ENCODE results near the gene EHD2.
"Not testable (repeated sequence)": the region's sequence is repeated elsewhere in the genome, so short reads cannot be mapped to it uniquely, and the experiment has no call there.

EHD2 gene

GRCh38 chr19:47691782-47692181, 21.4 kb upstream of the EHD2 start:
- DNase-seq: no peak

GRCh38 chr19:47693489-47693888, 19.7 kb upstream of the EHD2 start:
- DNase-seq: no peak

- DNase-seq: no peak
These were observed 19.3 kb upstream of the EHD2 start for GRCh38 chr19:47693903-47694302.

- no peak for DNase-seq
These were observed 18.6 kb upstream of the EHD2 start for GRCh38 chr19:47694466-47695273.

- DNase-seq: no peak
These were observed 17.5 kb upstream of the EHD2 start for GRCh38 chr19:47695533-47696262.

GRCh38 chr19:47696635-47697034, 16.6 kb upstream of the EHD2 start:
- DNase-seq: no peak

- peak; percentile 65 for DNase-seq
These were observed 15.2 kb upstream of the EHD2 start for GRCh38 chr19:47697863-47698609.

- no peak for DNase-seq
These were observed 14.4 kb upstream of the EHD2 start for GRCh38 chr19:47698631-47699359.

GRCh38 chr19:47699360-47699917, 13.8 kb upstream of the EHD2 start:
- DNase-seq: peak; percentile 50

GRCh38 chr19:47700934-47701716, 12.1 kb upstream of the EHD2 start:
- no peak for DNase-seq

- no peak for DNase-seq
These were observed 11.3 kb upstream of the EHD2 start for GRCh38 chr19:47701717-47702552.

GRCh38 chr19:47702671-47703070, 10.6 kb upstream of the EHD2 start:
- DNase-seq: no peak

GRCh38 chr19:47703301-47703700, 9.9 kb upstream of the EHD2 start:
- no peak for DNase-seq

GRCh38 chr19:47704024-47704423, 9.2 kb upstream of the EHD2 start:
- no peak for DNase-seq

- no peak for DNase-seq
These were observed 8.6 kb upstream of the EHD2 start for GRCh38 chr19:47704656-47705055.

GRCh38 chr19:47707135-47707925, 5.9 kb upstream of the EHD2 start:
- peak; percentile 74 for DNase-seq

- no peak for DNase-seq
These were observed 1.5 kb upstream of the EHD2 start for GRCh38 chr19:47711652-47712242.

GRCh38 chr19:47714339-47714738, 1.1 kb downstream of the EHD2 start:
- DNase-seq: no peak

- DNase-seq: not testable (repeated sequence)
These were observed 1.6 kb downstream of the EHD2 start for GRCh38 chr19:47714855-47715254.
